Testis (tissue), 3 donors: ENCODE data around the gene ATP11A. TPM values are rescaled to one million over a fixed set of nuclear protein-coding genes. Genes with fewer than 3 reads are reported as not detected.
A peak's percentile ranks its signal among the peaks of the same experiment; 100 is the strongest.

Source experiments
- DNase-seq: peaks from one replicate; pipeline ENCODE4 v3.0.0-alpha.2; 2019
- H3K27ac ChIP-seq, 2 donors: fragments of 200-600 bp; sonication (generic); one replicate each; pipeline ENCODE4 v1.5.1; 2019
- H3K27me3 ChIP-seq: fragments of 200-600 bp; sonication (generic); one replicate; pipeline ENCODE4 v1.5.1; 2019
- H3K36me3 ChIP-seq: fragments of 200-600 bp; sonication (generic); one replicate; pipeline ENCODE4 v1.5.1; 2017; ENCODE audit warnings: low read depth; ENCODE audit errors: missing control alignments
- H3K4me1 ChIP-seq: fragments of 200-600 bp; sonication (generic); one replicate; pipeline ENCODE4 v1.5.1; 2019
- H3K4me3 ChIP-seq, 2 donors: fragments of 200-600 bp; sonication (generic); one replicate each; pipeline ENCODE4 v1.5.1; 2017 to 2019
- H3K9me3 ChIP-seq: fragments of 200-600 bp; sonication (generic); one replicate; pipeline ENCODE4 v1.5.1; 2017
- POLR2A ChIP-seq: fragments of 450-650 bp; IDR thresholded peaks from one replicate; pipeline ENCODE4 v1.6.1; 2017; ENCODE audit warnings: antibody characterized with exemption, mild to moderate bottlenecking, moderate library complexity
- WGBS, 2 donors: methylation state at CpG; one replicate each; pipeline ENCODE4 v1.1.5; 2018; 5-methylcytosine and 5-hydroxymethylcytosine counted together
- intact Hi-C: fragments of 100-400 bp; cut with DNase I; formaldehyde crosslinking; loops from one replicate; pipeline ENCODE4 v1.15.1; 2023; ENCODE audit warnings: low total_unique reads
- polyA plus RNA-seq: library from polyadenylated mRNA; stranded (reverse); fragments of 350-450 nt; fragmentation: Illumina TruSeq; extraction: RNeasy Lipid Tissue Mini Kit (QIAGEN cat#74804); gene quantifications from one replicate; pipeline ENCODE4 v1.2.3, GENCODE V29; 2014; ENCODE audit warnings: low read depth, low replicate concordance; ENCODE audit not compliant: insufficient read depth
- total RNA-seq, 2 donors: library from RNA; depleted of rRNA; stranded (reverse); fragments of >200 nt; gene quantifications; one replicate each; pipeline ENCODE4 v1.2.3, GENCODE V29; 2016
- TF ChIP-seq, protein P1 (sequence below), 3 experiments: fragments of 450-650 bp in 2 of 3; fragments of 200-600 bp in 1 of 3; sonication (generic) in 1 of 3; IDR thresholded peaks; one replicate each; pipeline ENCODE4 v1.5.1; 2016 to 2019; ENCODE audit warnings: antibody characterized with exemption in 3 of 3, mild to moderate bottlenecking in 2 of 3, moderate library complexity in 1 of 3

The ATP11A gene
- total and polyA plus RNA-seq, 3 donors from 2014 or later, result 34.4 to 122 (median 112) TPM

GRCh38 chr13:112696001-112696868, 6.4 kb downstream of the ATP11A start:
- no peak overlapping the region for H3K27ac ChIP-seq
- peaks cover 44% of the 10 kb centered on the region for H3K4me1 ChIP-seq
- DNase-seq, result no peak
- WGBS, 2 donors, result 65 to 77% methylated on average over 46 to 53 of the region's 53 CpGs
- H3K27me3 ChIP-seq, result no peaks in the 10 kb centered on the region
- no peaks in the 10 kb centered on the region for H3K36me3 ChIP-seq
- H3K4me3 ChIP-seq, result peak overlapping the region in 1 of 2 donors; percentile 13
- no peak for TF ChIP-seq POLR2A
- TF ChIP-seq, protein P1, sequence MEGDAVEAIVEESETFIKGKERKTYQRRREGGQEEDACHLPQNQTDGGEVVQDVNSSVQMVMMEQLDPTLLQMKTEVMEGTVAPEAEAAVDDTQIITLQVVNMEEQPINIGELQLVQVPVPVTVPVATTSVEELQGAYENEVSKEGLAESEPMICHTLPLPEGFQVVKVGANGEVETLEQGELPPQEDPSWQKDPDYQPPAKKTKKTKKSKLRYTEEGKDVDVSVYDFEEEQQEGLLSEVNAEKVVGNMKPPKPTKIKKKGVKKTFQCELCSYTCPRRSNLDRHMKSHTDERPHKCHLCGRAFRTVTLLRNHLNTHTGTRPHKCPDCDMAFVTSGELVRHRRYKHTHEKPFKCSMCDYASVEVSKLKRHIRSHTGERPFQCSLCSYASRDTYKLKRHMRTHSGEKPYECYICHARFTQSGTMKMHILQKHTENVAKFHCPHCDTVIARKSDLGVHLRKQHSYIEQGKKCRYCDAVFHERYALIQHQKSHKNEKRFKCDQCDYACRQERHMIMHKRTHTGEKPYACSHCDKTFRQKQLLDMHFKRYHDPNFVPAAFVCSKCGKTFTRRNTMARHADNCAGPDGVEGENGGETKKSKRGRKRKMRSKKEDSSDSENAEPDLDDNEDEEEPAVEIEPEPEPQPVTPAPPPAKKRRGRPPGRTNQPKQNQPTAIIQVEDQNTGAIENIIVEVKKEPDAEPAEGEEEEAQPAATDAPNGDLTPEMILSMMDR (IDR thresholded peaks at IDR 0.05), result no peak
- H3K9me3 ChIP-seq, result no peaks in the 10 kb centered on the region
- intact Hi-C loops, result no loop called here

DNA sequence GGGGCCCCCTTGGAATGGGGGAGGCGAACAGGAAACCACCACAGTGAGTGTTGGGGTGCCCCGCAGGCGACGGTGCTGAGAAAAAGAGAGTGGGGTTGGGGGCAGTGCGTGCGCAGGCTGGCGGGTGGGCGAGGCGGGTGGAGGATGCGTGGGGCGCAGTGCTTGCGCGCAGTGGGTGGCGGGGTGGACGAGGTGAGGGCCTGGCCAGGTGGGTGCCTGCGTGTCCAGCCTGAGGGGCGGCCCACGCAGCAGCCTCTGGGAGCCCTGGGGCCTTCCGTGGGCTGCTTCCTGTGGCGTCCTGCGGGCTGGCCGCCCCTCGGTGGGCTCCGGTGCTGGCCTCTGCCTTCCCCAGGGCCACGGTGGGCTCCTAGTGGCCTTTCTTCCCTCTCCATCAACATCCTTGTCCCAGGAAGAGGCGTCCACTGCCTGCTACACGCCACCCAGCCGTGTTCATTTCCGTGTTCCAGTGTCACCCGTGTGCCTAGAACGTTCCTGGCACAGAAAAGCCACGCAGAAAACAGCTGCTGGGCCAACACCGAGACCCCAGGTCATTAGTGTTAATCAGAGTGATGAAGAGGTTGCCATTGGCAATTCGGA, 7.1 kb downstream of the ATP11A start:
- no peaks in the 10 kb centered on the region for H3K27me3 ChIP-seq
- WGBS, 2 donors, result 72 to 76% methylated on average over 32 to 34 of the region's 34 CpGs
- no peaks in the 10 kb centered on the region for H3K36me3 ChIP-seq
- H3K9me3 ChIP-seq, result no peaks in the 10 kb centered on the region
- peak overlapping the region in 1 of 2 donors; percentile 13 for H3K4me3 ChIP-seq
- peaks cover 43% of the 10 kb centered on the region for H3K4me1 ChIP-seq
- DNase-seq, result no peak
- intact Hi-C loops, result no loop called here
- H3K27ac ChIP-seq, result no peak overlapping the region
- TF ChIP-seq, protein P1 (IDR thresholded peaks at IDR 0.05), result no peak
- no peak for TF ChIP-seq POLR2A

DNA sequence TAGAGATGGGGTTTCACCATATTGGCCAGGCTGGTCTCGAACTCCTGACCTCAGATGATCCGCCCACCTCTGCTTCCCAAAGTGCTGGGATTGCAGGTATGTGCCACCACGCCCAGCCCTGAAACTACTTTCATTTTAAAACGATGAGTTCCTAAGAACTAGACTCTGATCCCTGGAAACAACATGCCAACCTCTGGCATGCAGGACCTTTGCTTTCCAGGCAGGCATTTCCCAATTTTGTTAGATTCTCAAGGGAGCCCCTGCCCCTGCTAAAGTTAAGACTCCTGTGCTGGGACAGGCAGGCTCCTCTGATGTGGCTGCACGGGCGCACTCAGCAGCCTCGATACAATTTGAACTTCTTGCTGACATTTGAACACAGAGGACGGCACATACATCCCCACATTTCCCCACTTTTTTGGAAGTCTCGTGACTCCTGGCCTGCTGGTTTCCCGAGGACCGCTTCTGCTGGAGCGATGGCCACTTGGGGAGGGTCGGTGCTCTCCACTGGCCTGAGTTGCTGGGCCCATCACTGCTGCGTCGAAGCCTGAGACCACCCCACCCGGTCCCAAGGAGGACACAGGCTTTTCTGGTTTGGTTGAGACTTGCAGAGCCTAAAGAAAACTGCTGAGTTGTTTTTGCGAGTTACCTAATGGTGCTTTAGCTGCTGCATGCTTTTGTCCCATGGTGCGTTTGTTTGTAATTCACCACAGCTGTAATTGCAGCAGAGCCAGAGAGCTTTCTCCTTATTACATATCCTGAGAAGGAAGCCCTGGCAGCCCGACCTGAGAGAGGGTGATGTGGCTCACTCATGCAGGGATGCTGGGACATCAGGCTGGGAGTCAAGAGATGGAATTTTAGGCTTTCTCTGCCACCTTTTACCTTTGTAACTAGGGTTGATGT, 8.2 kb downstream of the ATP11A start:
- no peak overlapping the region for H3K27ac ChIP-seq

GRCh38 chr13:112699322-112699918, 9.6 kb downstream of the ATP11A start:
- DNase-seq, result no peak
- no peaks in the 10 kb centered on the region for H3K36me3 ChIP-seq
- intact Hi-C loops, result no loop called here
- H3K4me1 ChIP-seq, result peaks cover 39% of the 10 kb centered on the region
- no peak overlapping the region for H3K27ac ChIP-seq
- H3K4me3 ChIP-seq, result no peak overlapping the region
- H3K9me3 ChIP-seq, result no peaks in the 10 kb centered on the region
- TF ChIP-seq POLR2A, result no peak
- TF ChIP-seq, protein P1 (IDR thresholded peaks at IDR 0.05), result no peak
- 76 to 79% methylated on average over 13 of the region's 13 CpGs for WGBS, 2 donors
- H3K27me3 ChIP-seq, result no peaks in the 10 kb centered on the region

More for the DNA sequence above, 8.2 kb downstream of the ATP11A start:
- H3K4me3 ChIP-seq, result no peak overlapping the region
- no peak for DNase-seq
- intact Hi-C loops, result no loop called here
- no peaks in the 10 kb centered on the region for H3K36me3 ChIP-seq
- WGBS, 2 donors, result 64 to 65% methylated on average over 15 to 19 of the region's 19 CpGs
- no peaks in the 10 kb centered on the region for H3K27me3 ChIP-seq
- no peak for TF ChIP-seq POLR2A
- TF ChIP-seq, protein P1 (IDR thresholded peaks at IDR 0.05), result no peak
- H3K9me3 ChIP-seq, result no peaks in the 10 kb centered on the region
- peaks cover 41% of the 10 kb centered on the region for H3K4me1 ChIP-seq
